IPS-20b (cell line): ENCODE data around the gene NUDT14.

Experiments used
- H3K27ac ChIP-seq: one replicate; pipeline ENCODE4 v1.5.1; 2013; ENCODE audit warnings: low read length
- H3K27me3 ChIP-seq: 2 replicates; pipeline ENCODE4 v1.6.1; 2013; ENCODE audit warnings: mild to moderate bottlenecking, low read length, inconsistent platforms; ENCODE audit not compliant: insufficient read depth
- H3K36me3 ChIP-seq: 2 replicates; pipeline ENCODE4 v1.6.1; 2013; ENCODE audit warnings: low read depth, mild to moderate bottlenecking, inconsistent platforms, low read length, moderate library complexity; ENCODE audit not compliant: insufficient read depth
- H3K4me1 ChIP-seq: 2 replicates; pipeline ENCODE4 v1.6.1; 2013; ENCODE audit warnings: mild to moderate bottlenecking, control low read depth, inconsistent platforms, low read length, moderate library complexity; ENCODE audit not compliant: insufficient read depth
- H3K4me3 ChIP-seq: 2 replicates; pipeline ENCODE4 v1.5.1; 2013; ENCODE audit warnings: mild to moderate bottlenecking, low read length, inconsistent platforms
- H3K9ac ChIP-seq: 2 replicates; pipeline ENCODE4 v1.6.1; 2013; ENCODE audit warnings: low read depth, mild to moderate bottlenecking, inconsistent platforms, low read length, moderate library complexity
- H3K9me3 ChIP-seq: 2 replicates; pipeline ENCODE4 v1.6.1; 2013; ENCODE audit warnings: mild to moderate bottlenecking, low read depth, low read length, inconsistent platforms; ENCODE audit not compliant: insufficient read depth

The NUDT14 gene

GRCh38 chr14:105210266-105211025 is 29.3 kb upstream of the NUDT14 start:
- Histone ChIP-seq H3K27ac (no peak overlapping the region), H3K27me3 (no peaks in the 10 kb centered on the region), H3K36me3 (no peaks in the 10 kb centered on the region), H3K4me3 (no peak overlapping the region), H3K9me3 (no peaks in the 10 kb centered on the region), H3K4me1 (no peaks in the 10 kb centered on the region), H3K9ac (no peak overlapping the region)

- H3K4me1 ChIP-seq = no peaks in the 10 kb centered on the region
- no peak overlapping the region for H3K9ac ChIP-seq
- H3K27me3 ChIP-seq = no peaks in the 10 kb centered on the region
- H3K36me3 ChIP-seq = no peaks in the 10 kb centered on the region
- H3K27ac ChIP-seq = no peak overlapping the region
- no peak overlapping the region for H3K4me3 ChIP-seq
- no peaks in the 10 kb centered on the region for H3K9me3 ChIP-seq
These were observed 28.5 kb upstream of the NUDT14 start for GRCh38 chr14:105209646-105210045.

GRCh38 chr14:105209091-105209490 is 28.0 kb upstream of the NUDT14 start:
- Histone ChIP-seq H3K27me3 (no peaks in the 10 kb centered on the region), H3K4me1 (no peaks in the 10 kb centered on the region), H3K27ac (no peak overlapping the region), H3K4me3 (no peak overlapping the region), H3K36me3 (no peaks in the 10 kb centered on the region), H3K9me3 (no peaks in the 10 kb centered on the region), H3K9ac (no peak overlapping the region)

GRCh38 chr14:105208738-105209075 is 27.6 kb upstream of the NUDT14 start:
- Histone ChIP-seq H3K4me3 (no peak overlapping the region), H3K27ac (no peak overlapping the region), H3K9ac (no peak overlapping the region), H3K9me3 (no peaks in the 10 kb centered on the region), H3K27me3 (no peaks in the 10 kb centered on the region), H3K4me1 (no peaks in the 10 kb centered on the region), H3K36me3 (no peaks in the 10 kb centered on the region)

GRCh38 chr14:105207996-105208737 is 27.1 kb upstream of the NUDT14 start:
- Histone ChIP-seq H3K27me3 (no peaks in the 10 kb centered on the region), H3K9ac (no peak overlapping the region), H3K9me3 (no peaks in the 10 kb centered on the region), H3K4me3 (no peak overlapping the region), H3K36me3 (no peaks in the 10 kb centered on the region), H3K4me1 (no peaks in the 10 kb centered on the region), H3K27ac (no peak overlapping the region)

GRCh38 chr14:105207460-105207901 is 26.4 kb upstream of the NUDT14 start:
- Histone ChIP-seq H3K9me3 (no peaks in the 10 kb centered on the region), H3K4me1 (no peaks in the 10 kb centered on the region), H3K4me3 (no peak overlapping the region), H3K36me3 (no peaks in the 10 kb centered on the region), H3K9ac (no peak overlapping the region), H3K27me3 (no peaks in the 10 kb centered on the region), H3K27ac (no peak overlapping the region)

- H3K27ac ChIP-seq = no peak overlapping the region
- H3K4me1 ChIP-seq = no peaks in the 10 kb centered on the region
- no peak overlapping the region for H3K4me3 ChIP-seq
- H3K27me3 ChIP-seq = no peaks in the 10 kb centered on the region
- no peaks in the 10 kb centered on the region for H3K36me3 ChIP-seq
- no peaks in the 10 kb centered on the region for H3K9me3 ChIP-seq
- no peak overlapping the region for H3K9ac ChIP-seq
These were observed 25.8 kb upstream of the NUDT14 start for GRCh38 chr14:105206873-105207272.

- Histone ChIP-seq H3K4me1 (no peaks in the 10 kb centered on the region), H3K27ac (no peak overlapping the region), H3K36me3 (no peaks in the 10 kb centered on the region), H3K27me3 (no peaks in the 10 kb centered on the region), H3K9ac (no peak overlapping the region), H3K9me3 (no peaks in the 10 kb centered on the region), H3K4me3 (no peak overlapping the region)
These were observed 24.6 kb upstream of the NUDT14 start for GRCh38 chr14:105205673-105206208.

- Histone ChIP-seq H3K27me3 (no peaks in the 10 kb centered on the region), H3K4me3 (no peak overlapping the region), H3K27ac (no peak overlapping the region), H3K36me3 (no peaks in the 10 kb centered on the region), H3K9me3 (no peaks in the 10 kb centered on the region), H3K9ac (no peak overlapping the region), H3K4me1 (no peaks in the 10 kb centered on the region)
These were observed 24.0 kb upstream of the NUDT14 start for GRCh38 chr14:105204931-105205672.

GRCh38 chr14:105204206-105204930 is 23.3 kb upstream of the NUDT14 start:
- Histone ChIP-seq H3K36me3 (no peaks in the 10 kb centered on the region), H3K27me3 (no peaks in the 10 kb centered on the region; the same call in 1 of the 2 replicates), H3K27ac (no peak overlapping the region), H3K9ac (no peak overlapping the region), H3K4me1 (no peaks in the 10 kb centered on the region), H3K4me3 (no peak overlapping the region), H3K9me3 (no peaks in the 10 kb centered on the region)

- Histone ChIP-seq H3K9me3 (no peaks in the 10 kb centered on the region), H3K27me3 (peaks cover 2% of the 10 kb centered on the region), H3K4me1 (no peaks in the 10 kb centered on the region), H3K36me3 (no peaks in the 10 kb centered on the region), H3K4me3 (no peak overlapping the region), H3K27ac (no peak overlapping the region), H3K9ac (no peak overlapping the region)
These were observed 22.6 kb upstream of the NUDT14 start for GRCh38 chr14:105203701-105204100.
